ENCODE results near the gene ZBTB40. TPM values are rescaled to one million over a fixed set of nuclear protein-coding genes. Genes with fewer than 3 reads are reported as not detected.

Gene ZBTB40
- total RNA-seq, 1 experiment from 2014 or later = 16.3 TPM

- Histone ChIP-seq H3K79me1 (ENCODE audit: insufficient read depth, low read depth, low read length, poor library complexity, severe bottlenecking) (no peaks in the 10 kb centered on the region), H3K4me1 (ENCODE audit: insufficient read depth, low read length) (no peaks in the 10 kb centered on the region), H3K9ac (ENCODE audit: extremely low read depth, insufficient read length, low read length) (no peak overlapping the region), H4K20me1 (ENCODE audit: control insufficient read depth, insufficient read depth, insufficient read length) (no peaks in the 10 kb centered on the region), H3K27me3 (ENCODE audit: insufficient read depth, low read length) (no peaks in the 10 kb centered on the region), H3K4ac (ENCODE audit: low read depth, low read length) (no peak overlapping the region), H2BK120ac (ENCODE audit: low read depth, low read length, poor library complexity, severe bottlenecking) (no peak overlapping the region), H3K23me2 (ENCODE audit: insufficient read length, low read depth, low read length, poor library complexity, severe bottlenecking) (no peaks in the 10 kb centered on the region), H2BK20ac (ENCODE audit: low read depth, low read length, poor library complexity, severe bottlenecking) (no peak overlapping the region), H3K23ac (ENCODE audit: insufficient read length, low read depth, low read length) (no peak overlapping the region), H3K4me2 (ENCODE audit: insufficient read depth, insufficient read length, low read length) (no peak overlapping the region), H3K79me2 (ENCODE audit: insufficient read depth, low read length) (no peaks in the 10 kb centered on the region), H4K5ac (ENCODE audit: insufficient read length, low read depth, low read length) (no peak overlapping the region), H3K14ac (ENCODE audit: insufficient read depth, low read length) (no peak overlapping the region), H2BK12ac (ENCODE audit: insufficient read length, low read depth, low read length) (no peak overlapping the region), H2BK5ac (ENCODE audit: insufficient read length, low read length) (no peak overlapping the region), H4K8ac (replicated peaks; ENCODE audit: insufficient read length, low read depth, low read length) (no peak overlapping the region), H2AK5ac (ENCODE audit: insufficient read length, low read length) (no peak overlapping the region), H4K91ac (ENCODE audit: insufficient read length, low read depth, low read length) (no peak overlapping the region), H3K27ac (ENCODE audit: insufficient read length, low read depth, low read length) (no peak overlapping the region), H3T11ph (ENCODE audit: low read length) (no peak overlapping the region), H2BK15ac (ENCODE audit: low read depth, low read length) (no peak overlapping the region), H3K56ac (ENCODE audit: insufficient read length, low read depth, low read length) (no peak overlapping the region), H3K18ac (ENCODE audit: insufficient read length, low read depth, low read length) (no peak overlapping the region), H3K9me3 (ENCODE audit: control insufficient read depth, low read depth, low read length) (no peaks in the 10 kb centered on the region), H2AFZ (ENCODE audit: low read length) (no peak overlapping the region)
- TF ChIP-seq, protein P1, sequence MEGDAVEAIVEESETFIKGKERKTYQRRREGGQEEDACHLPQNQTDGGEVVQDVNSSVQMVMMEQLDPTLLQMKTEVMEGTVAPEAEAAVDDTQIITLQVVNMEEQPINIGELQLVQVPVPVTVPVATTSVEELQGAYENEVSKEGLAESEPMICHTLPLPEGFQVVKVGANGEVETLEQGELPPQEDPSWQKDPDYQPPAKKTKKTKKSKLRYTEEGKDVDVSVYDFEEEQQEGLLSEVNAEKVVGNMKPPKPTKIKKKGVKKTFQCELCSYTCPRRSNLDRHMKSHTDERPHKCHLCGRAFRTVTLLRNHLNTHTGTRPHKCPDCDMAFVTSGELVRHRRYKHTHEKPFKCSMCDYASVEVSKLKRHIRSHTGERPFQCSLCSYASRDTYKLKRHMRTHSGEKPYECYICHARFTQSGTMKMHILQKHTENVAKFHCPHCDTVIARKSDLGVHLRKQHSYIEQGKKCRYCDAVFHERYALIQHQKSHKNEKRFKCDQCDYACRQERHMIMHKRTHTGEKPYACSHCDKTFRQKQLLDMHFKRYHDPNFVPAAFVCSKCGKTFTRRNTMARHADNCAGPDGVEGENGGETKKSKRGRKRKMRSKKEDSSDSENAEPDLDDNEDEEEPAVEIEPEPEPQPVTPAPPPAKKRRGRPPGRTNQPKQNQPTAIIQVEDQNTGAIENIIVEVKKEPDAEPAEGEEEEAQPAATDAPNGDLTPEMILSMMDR (conservative IDR thresholded peaks at IDR 0.05) = no peak
- Mint-ChIP-seq H3K27me3 (ENCODE audit: low read depth) (no peaks in the 10 kb centered on the region; the same call in 1 of the 2 replicates), H3K36me3 (ENCODE audit: insufficient read depth in 1 of 3, low read depth in 3 of 3) (peaks cover 3 to 39% (median 13%) of the 10 kb centered on the region in 3 experiments; a peak in 5 of 7 replicates), H3K4me3 (no peak overlapping the region), H3K4me1 (no peaks in the 10 kb centered on the region), H3K27ac (no peak overlapping the region), H3K9me3 (no peaks in the 10 kb centered on the region)
- WGBS (ENCODE audit: extremely low coverage, insufficient read length, low lambda C conversion rate) = no CpG with 5 or more reads among the region's 8 CpGs
- DNase-seq = no peak
These were observed 54.6 kb downstream of the ZBTB40 start for GRCh38 chr1:22506130-22506692.
